Activated gamma-delta T cell treated with Interleukin-2 at 50 U/mL for 16 hours (primary cell): ENCODE measurements around the gene CCT2.

Source experiments
- DNase-seq: peaks from one replicate; pipeline ENCODE4 v3.0.0-alpha.2; 2020

The CCT2 gene

GRCh38 chr12:69585189-69586062 lies at the start of gene CCT2:
Gene CCT2, plus strand, starts transcription at chr12:69585459. Its CDS starts 63 bp downstream, at chr12:69585522.
- DNase-seq = peak; percentile 96

GRCh38 chr12:69540987-69541386 lies 44.3 kb upstream of the CCT2 start:
- DNase-seq = no peak

- DNase-seq = no peak
These were observed 41.2 kb upstream of the CCT2 start for GRCh38 chr12:69544087-69544486.

GRCh38 chr12:69545081-69545480 lies 40.2 kb upstream of the CCT2 start:
- DNase-seq = no peak

- no peak for DNase-seq
These were observed 38.4 kb upstream of the CCT2 start for GRCh38 chr12:69546693-69547438.

GRCh38 chr12:69548687-69549086 lies 36.6 kb upstream of the CCT2 start:
- no peak for DNase-seq

- DNase-seq = no peak
These were observed 34.5 kb upstream of the CCT2 start for GRCh38 chr12:69550569-69551350.

- DNase-seq = no peak
These were observed 31.5 kb upstream of the CCT2 start for GRCh38 chr12:69553628-69554248.

DNA sequence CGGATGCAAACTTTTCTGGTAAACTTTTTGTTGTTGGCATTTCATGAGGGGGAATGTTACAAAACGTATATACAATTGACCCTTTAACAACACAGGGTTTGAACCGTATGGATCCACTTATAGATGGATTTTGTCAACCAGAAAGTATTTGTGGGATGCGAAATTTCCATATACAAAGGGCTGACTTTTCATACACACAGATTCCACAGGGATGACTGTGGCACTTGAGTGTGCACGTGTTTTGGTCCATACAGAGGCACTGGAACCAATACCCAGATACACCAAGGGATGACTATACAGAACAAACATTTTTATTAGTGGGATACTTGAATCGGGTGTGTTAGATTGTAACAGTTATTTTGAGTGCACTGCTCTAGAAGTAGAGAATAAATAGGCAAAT lies 29.8 kb upstream of the CCT2 start:
- DNase-seq = no peak

GRCh38 chr12:69556383-69556782 lies 28.9 kb upstream of the CCT2 start:
- DNase-seq = no peak

DNA sequence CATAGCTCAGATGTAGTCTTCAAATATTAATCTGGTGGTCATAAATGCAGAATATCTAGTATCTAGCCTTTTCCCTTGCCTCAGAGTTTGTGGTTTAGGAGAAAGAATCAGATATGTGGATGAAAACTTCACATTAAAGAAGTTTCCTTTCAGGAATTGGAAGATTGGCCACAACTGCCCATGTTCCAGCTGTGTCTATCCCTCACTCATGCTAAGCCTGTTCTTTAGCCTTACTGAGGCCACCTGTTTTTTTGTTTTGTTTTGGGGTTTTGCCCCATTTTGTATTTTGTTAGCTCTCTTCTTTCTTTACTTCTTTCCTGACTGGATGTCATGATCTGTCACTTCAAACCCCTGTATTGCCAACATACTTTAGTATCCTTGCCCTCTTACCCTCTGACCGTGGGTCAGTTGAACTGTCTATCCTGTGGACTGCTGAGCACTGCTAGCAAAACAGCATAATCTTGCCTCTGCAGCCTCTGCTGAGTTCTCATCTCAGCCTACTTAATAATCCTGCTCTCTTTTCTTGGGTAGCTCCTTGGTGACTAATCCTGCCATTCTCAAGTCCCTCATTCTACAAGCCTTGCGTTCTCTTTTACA lies 22.0 kb upstream of the CCT2 start:
- DNase-seq = no peak

DNA sequence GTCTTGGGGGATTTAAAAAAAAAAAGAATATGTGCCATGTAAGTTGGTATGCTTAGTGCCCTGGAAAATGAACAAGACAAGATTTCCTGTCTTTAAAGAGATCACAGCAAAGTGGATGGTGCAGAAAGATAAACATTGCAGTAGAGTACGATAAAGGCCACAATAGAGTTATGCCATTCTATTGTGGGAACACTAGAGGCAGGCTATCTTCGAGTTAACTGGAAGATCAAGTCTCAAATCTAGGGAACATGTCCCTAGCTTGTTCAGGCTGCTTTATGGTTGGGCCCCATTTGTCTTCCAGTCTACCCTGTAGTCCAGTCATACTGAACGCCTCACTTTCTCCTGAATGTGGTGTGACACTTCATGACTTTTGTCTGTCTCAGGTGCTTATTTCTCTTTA lies 18.7 kb upstream of the CCT2 start:
- DNase-seq = no peak

GRCh38 chr12:69569236-69569635 lies 16.0 kb upstream of the CCT2 start:
- DNase-seq = no peak

DNA sequence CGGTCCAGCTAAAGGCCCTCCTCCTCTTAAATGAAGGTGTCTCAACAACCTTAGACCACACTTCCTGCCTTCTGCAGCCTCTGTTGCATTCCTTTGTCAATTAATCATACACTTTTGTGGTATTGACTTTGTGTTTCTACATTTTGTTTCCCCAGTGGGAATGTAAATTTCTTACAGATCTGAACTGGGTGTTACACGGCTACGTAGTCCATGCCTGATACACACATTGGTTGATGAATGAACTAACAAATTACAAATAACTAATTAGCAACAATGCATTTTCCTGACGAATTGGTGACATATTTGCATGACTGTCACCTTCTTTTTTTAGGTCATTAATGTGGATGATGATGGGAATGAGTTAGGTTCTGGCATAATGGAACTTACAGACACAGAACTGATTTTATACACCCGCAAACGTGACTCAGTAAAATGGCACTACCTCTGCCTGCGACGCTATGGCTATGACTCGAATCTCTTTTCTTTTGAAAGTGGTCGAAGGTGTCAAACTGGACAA lies 15.2 kb upstream of the CCT2 start:
- DNase-seq = no peak

- DNase-seq = peak; percentile 50
These were observed 14.5 kb upstream of the CCT2 start for GRCh38 chr12:69570545-69571399.

DNA sequence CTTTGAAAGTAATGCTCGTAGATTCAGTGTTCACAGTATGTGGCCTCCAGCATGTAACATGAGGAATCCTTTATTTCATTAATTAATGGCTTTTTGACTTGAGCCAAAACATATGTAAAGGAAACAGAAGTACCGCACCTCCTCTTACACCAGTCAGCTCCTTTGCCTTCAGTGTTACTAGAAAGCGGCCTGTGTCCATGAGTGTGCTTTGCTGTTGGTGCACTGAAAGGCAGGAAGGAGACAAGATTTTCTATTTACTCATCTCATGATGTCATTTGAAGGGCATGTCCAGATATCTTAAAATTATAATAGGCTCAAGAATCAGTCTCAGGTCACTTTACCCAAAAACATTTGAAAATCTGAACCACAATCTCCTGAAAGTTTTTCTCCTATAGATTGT lies 9.9 kb upstream of the CCT2 start:
- DNase-seq = no peak

GRCh38 chr12:69578283-69578682 lies 7.0 kb upstream of the CCT2 start:
- DNase-seq = no peak

- no peak for DNase-seq
These were observed 6.2 kb upstream of the CCT2 start for GRCh38 chr12:69579029-69579428.

DNA sequence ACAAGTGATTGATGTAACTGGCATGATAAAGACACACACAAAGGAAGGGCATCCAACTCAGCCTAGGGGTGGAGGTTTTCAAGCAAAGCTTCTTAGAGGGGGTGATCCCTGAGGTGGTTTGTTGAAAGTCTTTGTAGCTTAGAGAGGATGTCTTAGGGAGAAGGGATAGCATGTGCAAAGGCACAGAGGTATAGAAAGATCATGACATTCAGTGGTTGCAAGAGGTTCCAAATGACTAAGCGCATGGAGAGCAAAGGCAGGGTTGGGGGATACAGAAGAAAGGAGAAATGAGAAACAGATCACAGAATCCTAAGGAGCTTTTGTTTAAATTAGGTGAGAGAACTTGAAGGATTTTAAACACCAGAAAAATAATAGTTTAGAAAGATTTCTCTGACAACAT lies 5.2 kb upstream of the CCT2 start:
- no peak for DNase-seq

DNA sequence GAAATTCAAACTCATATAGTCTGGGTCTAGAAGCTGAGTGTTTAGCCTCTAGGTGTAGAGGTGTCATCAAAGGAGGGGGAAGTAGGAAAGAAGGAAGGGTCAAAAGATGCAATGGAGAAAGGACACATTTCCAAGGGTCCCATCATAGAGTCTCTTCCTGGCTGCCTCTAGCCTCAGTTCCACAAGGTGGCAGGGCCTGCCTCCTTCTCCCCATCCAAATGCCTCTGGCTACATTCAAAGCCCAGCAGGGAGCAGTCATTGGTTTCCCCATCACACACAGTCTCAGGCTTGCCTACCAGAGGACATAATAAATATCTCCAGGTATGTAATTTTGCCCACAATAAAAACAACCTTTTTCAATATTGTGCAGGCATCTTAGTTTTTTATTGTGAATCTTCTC lies 2.1 kb upstream of the CCT2 start:
- DNase-seq = no peak

DNA sequence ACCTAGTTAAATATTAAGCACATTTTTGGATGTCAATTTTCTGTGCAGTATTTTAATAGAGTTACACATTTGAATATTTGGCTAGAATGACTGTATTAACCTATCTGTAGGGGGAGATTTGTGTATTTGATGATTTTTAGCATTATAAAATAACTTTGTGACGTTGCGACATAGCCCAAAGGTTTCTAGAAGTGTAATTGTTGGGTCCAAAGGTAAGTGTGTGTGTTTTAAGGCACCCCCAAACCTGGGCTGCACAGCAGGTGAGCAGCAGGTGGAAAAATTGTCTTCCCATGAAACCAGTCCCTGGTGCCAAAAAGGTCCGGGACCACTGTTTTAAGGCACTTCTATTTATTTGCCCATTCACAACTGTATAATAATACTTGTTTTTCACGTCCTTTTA lies 3.3 kb downstream of the CCT2 start:
- DNase-seq = no peak
